Fibroblast of mammary gland (primary cell): ENCODE measurements around the gene OBP2A.

Source experiments
- DNase-seq: peaks from one replicate; pipeline ENCODE4 v3.0.0-alpha.2; 2010; ENCODE audit warnings: low read depth
- H3K4me3 ChIP-seq: 2 replicates; pipeline ENCODE4 v1.5.1; 2011; ENCODE audit warnings: low read depth, mild to moderate bottlenecking, low read length, moderate library complexity; ENCODE audit not compliant: control insufficient read depth
- TF ChIP-seq, protein P1 (sequence below): conservative IDR thresholded peaks from 2 replicates; pipeline ENCODE4 v1.5.1; 2011; ENCODE audit warnings: low read depth, low read length, inconsistent platforms; ENCODE audit not compliant: control insufficient read depth, insufficient read depth

Gene OBP2A

DNA sequence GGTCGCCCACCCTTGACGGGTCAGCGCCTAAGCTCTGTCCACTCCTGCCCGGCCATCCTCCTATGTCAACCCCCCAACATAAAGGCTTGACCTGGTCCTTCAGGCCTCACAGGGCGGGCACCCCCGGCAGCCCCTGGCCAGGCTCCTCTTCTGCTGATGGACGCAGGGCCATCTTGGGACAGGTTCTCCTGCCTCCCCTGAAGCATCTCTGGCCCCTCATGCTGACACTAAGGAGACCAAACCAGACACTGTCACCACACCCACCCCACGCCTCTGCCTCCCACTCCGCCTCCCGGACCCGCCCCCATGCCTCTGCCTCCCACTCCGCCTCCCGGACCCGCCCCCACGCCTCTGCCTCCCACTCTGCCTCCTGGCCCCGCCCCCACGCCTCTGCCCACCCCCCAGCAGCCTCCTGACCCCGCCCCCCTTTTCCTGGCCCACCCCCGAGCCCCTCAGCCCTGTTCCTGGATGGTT, 6.8 kb downstream of the OBP2A start:
- TF ChIP-seq, protein P1, sequence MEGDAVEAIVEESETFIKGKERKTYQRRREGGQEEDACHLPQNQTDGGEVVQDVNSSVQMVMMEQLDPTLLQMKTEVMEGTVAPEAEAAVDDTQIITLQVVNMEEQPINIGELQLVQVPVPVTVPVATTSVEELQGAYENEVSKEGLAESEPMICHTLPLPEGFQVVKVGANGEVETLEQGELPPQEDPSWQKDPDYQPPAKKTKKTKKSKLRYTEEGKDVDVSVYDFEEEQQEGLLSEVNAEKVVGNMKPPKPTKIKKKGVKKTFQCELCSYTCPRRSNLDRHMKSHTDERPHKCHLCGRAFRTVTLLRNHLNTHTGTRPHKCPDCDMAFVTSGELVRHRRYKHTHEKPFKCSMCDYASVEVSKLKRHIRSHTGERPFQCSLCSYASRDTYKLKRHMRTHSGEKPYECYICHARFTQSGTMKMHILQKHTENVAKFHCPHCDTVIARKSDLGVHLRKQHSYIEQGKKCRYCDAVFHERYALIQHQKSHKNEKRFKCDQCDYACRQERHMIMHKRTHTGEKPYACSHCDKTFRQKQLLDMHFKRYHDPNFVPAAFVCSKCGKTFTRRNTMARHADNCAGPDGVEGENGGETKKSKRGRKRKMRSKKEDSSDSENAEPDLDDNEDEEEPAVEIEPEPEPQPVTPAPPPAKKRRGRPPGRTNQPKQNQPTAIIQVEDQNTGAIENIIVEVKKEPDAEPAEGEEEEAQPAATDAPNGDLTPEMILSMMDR, result no peak
- DNase-seq, result no peak
- no peak overlapping the region for H3K4me3 ChIP-seq

DNA sequence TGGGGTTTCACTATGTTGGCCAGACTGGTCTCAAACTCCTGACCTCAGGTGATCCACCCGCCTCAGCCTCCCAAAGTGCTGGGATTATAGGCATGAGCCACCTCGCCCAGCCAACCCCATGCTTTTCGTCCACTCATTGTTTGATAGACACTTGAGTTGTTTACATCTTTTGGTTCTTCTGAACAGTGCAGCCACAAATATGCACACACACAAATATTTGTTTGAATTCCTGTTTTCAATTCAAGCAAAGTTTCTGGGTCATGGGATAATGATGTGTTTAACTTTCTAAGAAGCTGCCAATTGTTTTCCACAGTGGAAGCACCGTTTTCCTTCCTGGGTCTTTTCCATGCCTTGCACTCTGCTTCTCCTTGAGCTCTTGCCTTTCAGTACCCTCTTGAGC, 8.8 kb downstream of the OBP2A start:
- TF ChIP-seq, protein P1, result no peak
- H3K4me3 ChIP-seq, result no peak overlapping the region
- no peak for DNase-seq

DNA sequence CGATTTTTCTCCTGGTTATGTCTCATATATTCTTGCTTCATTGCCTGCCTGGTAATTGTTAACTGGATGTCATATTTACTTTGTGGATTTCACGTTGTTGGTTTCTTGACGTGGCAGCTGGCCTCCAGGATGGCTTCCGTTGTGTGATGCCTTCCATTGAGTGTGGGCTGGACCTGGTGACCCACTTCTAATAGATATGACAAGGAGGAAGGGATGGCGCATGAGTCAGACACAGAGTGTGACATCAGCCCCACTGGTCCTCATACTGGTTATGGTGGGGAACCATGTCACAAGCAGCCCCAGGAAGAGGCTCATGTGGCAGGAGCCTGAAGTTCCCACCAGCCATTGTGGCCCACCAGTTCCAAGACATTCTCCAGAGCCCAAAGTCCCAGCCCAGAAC, 9.3 kb downstream of the OBP2A start:
- no peak overlapping the region for H3K4me3 ChIP-seq
- no peak for DNase-seq
- TF ChIP-seq, protein P1, result no peak

DNA sequence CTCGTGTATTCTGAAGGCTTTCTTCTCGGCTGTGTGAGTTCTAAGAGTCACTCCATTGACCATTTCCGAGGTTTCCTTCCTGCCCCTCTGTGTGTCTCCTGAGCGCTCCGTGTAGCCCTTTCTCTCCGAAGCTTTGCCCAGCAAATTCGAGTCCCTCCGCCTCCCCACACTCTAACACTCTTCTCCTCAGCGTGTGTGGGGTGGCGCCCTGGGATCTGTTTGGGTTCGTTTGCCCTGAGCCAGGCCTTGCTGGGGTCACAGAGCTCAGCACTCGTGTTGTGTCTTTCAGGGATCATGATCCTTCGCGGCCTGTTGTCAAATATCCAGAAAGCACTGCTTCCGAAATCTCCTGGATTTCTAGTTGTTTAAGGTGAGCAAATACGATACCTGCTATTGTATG, 10.0 kb downstream of the OBP2A start:
- H3K4me3 ChIP-seq, result no peak overlapping the region
- TF ChIP-seq, protein P1, result no peak
- DNase-seq, result no peak

DNA sequence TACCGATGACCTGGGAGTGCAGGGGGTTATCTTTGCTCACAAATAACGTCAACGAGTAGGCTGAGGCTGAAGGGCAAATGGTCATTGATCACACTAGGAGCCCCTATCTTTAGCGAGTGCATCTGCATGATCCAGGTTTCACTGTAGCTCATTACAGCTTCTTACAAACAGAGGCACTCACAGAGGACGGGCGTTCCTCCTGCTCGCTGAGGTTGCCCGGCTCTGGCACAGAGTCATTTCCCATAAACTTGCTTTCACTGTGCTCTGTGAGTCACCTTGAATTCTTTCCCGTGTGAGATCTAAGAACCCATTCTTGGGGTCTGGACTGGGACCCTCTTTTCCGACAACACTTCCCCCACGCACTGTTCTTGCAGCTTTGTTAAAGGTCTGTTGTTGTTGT, 13.7 kb downstream of the OBP2A start:
- TF ChIP-seq, protein P1, result no peak
- H3K4me3 ChIP-seq, result no peak overlapping the region

DNA sequence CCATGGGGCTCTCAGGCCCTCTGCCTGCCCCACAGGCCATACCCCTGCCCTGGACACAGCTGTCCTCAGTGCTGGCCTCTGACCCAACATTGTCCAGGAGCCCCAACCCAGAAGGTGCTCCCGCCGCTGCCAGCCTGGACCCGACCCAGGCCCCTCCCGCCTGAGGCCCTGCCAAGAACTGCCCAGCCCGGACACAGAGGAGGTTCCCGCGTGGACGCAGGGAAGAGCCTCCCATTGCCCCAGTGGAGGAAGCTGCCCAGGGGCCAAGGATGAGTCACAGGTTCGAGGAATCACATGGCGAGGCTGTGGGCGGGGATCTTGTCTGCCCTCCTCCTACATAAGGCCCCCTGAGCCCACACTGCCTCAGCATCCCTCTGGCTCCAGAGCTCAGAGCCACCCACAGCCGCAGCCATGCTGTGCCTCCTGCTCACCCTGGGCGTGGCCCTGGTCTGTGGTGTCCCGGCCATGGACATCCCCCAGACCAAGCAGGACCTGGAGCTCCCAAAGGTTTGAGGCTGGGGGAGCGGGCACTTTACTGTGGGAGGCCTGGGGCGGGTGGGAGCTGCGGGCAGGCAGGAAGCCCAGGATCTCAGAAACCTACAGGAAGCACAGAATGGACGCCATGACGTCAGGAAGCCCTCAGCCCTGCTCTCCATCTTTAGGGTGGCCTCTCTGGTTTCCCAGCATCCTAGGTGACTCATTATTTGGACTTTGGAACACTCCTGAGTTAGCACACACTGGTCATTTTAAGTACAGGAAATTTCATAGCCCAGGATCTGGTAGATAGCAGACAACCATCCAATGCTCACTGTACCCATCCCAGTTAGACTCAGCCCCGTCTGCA, 15.7 kb downstream of the OBP2A start, which contains the start of gene PAEP:
Gene PAEP, plus strand, starts transcription at position 366 of the 844 bp plus-strand sequence.
- TF ChIP-seq, protein P1, result no peak
- DNase-seq, result peak; percentile 15
- H3K4me3 ChIP-seq, result no peak within 1 kb of the TSS

More for the DNA sequence above, 13.7 kb downstream of the OBP2A start:
- peak; percentile 8 for DNase-seq
